Activated T-helper 1 cell treated with anti-CD3 and anti-CD28 coated beads, Interleukin-2, amount 50 U/mL, for 16 hours (primary cell): Measurements from ENCODE around the gene TTC23.

ENCODE experiments used
- DNase-seq, 2 donors: peaks; one replicate each; pipeline ENCODE4 v3.0.0-alpha.2; 2020; ENCODE audit warnings: low read depth in 1 of 2, low spot score in 1 of 2

Gene TTC23

DNA sequence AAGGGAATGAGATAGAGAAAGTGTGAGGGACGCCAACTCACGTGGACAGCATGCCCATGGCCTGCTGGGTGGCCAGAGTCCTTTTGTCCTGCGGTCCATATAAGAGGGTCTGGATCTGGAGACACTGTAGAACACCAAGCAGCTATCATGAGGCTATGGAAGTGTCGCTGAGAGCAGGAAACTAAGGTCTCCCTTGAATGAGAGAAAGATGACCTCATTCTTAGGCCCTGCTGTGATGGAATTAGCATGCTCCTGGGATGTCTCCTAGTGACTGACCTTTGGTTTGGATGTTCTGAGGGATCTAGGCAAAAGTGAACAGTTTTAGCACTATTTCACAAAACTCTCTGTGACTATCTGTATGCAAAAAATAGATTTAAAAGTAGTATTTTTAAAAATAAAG lies 110.1 kb downstream of the TTC23 start:
- DNase-seq, result no peak

DNA sequence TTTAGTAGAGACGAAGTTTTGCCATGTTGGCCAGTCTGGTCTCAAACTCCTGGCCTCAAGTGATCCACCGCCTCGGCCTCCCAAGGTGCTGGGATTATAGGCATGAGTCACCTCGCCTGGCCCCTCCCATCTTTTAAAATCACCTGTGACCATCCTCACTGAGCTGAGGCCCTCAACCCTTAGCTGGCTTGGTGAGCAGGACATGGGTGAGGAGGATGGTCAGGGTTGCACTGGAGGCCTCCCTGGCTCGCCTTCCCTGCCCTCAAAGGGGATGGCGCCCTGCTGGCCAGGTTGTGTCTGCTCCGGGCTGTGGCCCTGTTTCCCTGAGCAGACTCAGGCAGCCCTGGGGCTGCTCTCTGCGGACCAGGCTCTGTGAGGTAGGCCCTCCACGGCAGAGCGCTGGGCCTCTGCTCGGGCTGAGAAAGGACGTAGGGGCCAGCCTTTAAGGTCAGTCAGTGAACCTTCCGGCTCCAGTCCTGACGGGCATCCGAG lies 110.8 kb downstream of the TTC23 start:
- DNase-seq, result no peak

DNA sequence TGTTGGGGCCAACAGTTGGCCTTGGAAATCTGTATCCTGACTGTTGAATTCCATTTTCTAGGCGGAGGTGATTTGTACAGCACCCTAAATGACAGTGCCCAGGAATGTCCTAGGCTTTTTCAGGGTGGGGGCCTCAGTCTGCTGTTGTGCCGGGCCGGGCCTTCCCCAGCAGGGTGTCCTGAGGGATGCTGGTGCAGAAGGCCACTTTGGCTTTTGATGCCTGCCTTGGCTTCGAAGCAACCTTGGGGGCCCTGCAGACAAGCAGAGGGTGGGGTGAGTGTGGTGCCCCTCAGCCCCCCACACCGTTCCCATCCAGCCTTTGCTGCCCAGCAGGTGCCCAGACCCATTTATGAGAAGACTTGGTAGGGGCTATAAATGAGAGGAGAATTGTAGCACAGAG lies 111.5 kb downstream of the TTC23 start:
- DNase-seq, result no peak

DNA sequence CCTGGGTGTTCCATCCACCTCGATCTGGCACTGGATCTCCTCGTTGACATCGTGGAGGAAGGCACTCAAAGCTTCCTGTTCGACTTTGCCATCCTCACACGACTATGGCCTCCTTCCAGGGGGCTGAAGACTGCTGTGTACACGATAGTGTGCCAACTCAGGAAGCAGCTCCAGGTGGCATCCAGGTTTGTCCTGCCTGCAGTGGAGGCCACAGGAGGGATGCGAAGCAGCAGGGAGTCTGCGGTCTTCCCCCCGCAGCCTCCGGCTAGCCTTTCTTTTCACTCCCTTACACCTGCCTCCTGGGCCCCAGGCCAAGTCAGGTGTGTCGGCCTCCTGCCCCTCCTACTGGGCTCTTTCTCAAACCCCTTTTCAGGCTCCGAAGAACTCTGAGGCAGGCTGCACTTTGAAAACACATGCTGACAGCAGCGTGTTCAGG lies 112.3 kb downstream of the TTC23 start:
- no peak for DNase-seq

DNA sequence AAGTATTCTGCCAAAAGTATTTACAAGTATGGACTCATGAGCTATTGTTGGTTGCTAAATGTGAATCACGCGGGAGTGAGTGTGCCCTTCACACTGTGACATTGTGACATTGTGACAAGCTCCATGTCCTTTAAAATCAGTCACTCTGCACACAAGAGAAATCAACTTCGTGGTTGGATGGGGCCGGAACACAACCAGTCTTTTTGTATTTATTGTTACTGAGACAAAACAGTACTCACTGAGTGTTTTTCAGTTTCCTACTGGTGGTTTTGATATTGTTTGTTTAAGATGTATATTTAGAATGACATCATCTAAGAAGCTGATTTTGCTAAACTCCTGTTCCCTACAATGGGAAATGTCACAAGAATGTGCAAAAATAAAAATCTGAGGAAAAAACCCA lies 114.2 kb downstream of the TTC23 start:
- no peak for DNase-seq

DNA sequence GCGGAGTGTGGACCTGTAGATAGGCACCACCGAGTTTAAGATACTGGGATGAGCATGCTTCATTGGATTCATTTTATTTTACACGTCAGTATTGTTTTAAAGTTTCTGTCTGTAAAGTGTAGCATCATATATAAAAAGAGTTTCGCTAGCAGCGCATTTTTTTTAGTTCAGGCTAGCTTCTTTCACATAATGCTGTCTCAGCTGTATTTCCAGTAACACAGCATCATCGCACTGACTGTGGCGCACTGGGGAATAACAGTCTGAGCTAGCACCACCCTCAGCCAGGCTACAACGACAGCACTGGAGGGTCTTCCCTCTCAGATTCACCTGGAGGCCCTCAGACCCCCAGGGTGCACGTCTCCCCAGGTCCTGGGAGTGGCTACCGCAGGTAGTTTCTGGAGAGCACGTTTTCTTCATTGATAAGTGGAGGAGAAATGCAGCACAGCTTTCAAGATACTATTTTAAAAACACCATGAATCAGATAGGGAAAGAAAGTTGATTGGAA lies 115.0 kb downstream of the TTC23 start:
- DNase-seq, result no peak

DNA sequence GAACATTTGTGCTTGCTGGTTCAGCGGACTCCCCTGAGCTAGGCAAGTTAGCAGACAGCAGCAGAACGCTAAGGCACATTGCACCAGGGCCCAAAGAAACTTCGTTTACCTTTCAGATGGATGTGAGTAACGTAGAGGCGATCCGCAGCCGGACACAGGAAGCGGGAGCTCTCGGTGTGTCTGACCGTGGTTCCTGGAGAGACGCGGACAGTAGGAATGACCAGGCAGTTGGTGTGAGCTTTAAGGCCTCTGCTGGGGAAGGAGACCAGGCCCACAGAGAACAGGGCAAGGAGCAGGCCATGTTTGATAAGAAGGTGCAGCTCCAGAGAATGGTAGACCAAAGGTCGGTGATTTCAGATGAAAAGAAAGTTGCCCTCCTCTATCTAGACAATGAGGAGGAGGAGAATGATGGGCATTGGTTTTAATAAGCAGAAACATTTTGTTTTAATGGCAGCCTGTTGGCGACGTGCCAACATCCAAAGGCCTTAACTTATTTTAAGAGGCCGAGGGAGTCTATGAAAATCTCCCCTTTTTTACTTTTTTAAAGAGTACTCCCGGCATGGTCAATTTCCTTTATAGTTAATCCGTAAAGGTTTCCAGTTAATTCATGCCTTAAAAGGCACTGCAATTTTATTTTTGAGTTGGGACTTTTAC lies 116.6 kb downstream of the TTC23 start:
- no peak for DNase-seq

DNA sequence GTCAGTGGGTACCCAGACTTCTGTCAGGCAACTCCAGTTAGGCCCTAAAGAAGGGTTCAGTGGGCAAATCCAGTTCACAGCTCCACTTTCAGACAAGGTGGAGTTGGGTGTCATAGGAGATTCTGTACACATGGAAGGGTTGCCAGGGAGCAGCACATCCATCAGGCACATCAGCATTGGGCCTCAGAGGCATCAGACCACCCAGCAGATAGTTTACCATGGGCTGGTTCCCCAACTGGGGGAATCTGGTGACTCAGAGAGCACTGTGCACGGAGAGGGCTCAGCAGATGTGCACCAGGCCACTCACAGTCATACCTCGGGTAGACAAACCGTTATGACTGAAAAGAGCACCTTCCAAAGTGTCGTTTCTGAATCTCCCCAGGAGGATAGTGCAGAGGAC lies 117.3 kb downstream of the TTC23 start:
- DNase-seq, result no peak

DNA sequence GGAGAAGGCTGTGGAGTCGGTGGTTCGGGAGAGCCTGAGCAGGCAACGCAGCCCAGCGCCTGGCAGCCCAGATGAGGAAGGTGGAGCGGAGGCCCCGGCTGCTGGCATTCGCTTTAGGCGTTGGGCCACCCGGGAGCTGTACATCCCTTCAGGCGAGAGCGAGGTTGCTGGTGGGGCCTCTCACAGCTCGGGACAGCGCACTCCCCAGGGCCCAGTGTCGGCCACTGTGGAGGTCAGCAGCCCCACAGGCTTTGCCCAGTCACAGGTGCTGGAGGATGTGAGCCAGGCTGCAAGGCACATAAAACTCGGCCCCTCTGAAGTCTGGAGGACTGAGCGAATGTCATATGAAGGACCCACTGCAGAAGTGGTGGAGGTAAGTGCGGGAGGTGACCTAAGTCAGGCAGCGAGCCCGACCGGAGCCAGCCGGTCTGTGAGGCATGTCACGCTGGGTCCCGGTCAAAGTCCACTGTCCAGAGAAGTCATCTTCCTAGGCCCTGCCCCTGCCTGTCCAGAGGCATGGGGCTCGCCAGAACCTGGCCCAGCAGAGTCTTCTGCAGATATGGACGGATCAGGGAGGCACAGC lies 117.8 kb downstream of the TTC23 start:
- no peak for DNase-seq

DNA sequence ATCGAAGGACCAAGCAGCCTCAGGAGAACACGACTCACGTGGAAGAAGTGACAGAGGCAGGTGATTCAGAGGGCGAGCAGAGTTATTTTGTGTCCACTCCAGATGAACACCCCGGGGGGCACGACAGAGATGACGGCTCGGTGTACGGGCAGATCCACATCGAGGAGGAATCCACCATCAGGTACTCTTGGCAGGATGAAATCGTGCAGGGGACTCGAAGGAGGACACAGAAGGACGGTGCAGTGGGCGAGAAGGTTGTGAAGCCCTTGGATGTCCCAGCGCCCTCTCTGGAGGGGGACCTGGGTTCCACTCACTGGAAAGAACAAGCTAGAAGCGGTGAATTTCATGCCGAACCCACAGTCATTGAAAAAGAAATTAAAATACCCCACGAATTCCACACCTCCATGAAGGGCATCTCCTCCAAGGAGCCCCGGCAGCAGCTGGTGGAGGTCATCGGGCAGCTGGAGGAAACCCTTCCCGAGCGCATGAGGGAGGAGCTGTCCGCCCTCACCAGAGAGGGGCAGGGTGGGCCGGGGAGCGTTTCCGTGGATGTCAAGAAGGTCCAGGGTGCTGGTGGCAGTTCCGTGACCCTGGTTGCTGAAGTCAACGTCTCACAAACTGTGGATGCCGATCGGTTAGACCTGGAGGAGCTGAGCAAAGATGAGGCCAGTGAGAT lies 118.5 kb downstream of the TTC23 start:
- DNase-seq, result no peak

DNA sequence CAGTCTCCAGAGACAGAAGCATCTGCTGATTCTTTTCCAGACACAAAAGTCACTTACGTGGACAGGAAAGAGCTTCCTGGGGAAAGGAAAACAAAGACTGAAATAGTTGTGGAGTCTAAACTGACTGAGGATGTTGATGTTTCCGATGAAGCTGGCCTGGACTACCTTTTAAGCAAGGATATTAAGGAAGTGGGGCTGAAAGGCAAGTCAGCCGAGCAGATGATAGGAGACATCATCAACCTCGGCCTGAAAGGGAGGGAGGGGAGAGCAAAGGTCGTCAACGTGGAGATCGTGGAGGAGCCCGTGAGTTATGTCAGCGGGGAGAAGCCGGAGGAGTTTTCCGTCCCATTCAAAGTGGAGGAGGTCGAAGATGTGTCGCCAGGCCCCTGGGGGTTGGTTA lies 119.1 kb downstream of the TTC23 start:
- DNase-seq, result no peak

DNA sequence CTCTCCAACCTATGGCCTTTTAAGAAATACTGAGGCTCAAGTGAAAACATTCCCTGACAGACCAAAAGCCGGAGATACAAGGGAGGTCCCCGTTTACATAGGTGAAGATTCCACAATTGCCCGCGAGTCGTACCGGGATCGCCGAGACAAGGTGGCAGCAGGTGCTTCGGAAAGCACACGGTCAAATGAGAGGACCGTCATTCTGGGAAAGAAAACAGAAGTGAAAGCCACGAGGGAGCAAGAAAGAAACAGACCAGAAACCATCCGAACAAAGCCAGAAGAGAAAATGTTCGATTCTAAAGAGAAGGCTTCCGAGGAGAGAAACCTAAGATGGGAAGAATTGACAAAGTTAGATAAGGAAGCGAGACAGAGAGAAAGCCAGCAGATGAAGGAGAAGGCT lies 119.7 kb downstream of the TTC23 start:
- DNase-seq, result no peak

DNA sequence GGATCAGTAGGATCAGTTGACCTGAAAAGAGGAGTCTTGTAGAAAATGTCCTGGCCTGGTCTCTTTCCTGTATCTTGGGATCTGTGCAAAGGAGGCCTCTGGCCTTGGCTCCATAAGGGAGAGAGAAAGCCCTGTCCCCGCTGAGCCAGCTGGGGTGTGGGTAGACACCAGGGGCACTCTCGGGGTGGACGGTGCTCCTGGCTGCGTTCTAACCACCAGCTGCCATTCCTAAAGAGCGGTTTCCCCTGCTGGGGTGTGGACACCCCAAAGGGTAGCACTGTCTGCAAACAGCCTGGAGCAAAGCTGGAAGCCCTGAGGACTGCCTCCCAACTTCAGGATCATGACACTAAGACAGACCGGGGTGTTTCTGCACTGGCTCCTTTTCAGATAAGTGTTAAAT lies 121.0 kb downstream of the TTC23 start:
- no peak for DNase-seq

DNA sequence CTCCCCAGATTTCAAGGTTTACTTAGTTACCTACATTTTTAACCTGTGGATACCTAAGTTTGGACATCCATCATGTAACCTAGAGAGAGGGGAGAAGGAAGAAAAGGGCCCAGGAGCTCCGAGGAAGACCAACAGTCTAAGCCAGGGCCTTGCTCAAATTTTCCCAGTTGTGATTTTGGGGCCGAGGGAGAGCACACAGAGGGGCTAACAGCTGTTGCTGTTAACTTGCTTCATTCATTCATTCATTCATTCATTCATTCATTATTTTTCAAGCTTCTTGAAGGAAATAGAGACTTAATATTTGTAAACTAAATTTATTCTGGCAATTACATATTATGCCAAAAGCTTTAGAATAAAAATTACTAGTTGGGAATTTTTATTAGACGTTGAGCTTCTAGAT lies 121.6 kb downstream of the TTC23 start:
- no peak for DNase-seq

DNA sequence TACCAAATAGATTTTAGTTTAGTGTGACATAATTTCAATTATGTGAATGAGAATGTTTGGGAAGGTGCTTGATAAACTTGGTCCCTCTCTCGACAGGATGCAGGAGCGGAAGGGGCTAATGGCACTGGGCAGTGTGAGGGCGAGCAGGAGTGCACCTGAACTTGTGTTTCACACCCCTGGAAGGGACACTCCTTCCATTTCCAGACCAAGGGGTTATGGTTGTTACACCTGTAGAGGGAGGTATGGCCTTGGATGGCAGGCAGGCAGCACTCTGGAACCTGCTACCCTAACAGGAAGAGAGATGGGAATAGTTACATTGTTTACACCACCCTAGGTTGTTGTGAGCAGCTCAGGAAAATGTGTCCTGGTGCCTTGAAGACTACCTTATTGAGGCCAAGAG lies 122.5 kb downstream of the TTC23 start:
- no peak for DNase-seq

DNA sequence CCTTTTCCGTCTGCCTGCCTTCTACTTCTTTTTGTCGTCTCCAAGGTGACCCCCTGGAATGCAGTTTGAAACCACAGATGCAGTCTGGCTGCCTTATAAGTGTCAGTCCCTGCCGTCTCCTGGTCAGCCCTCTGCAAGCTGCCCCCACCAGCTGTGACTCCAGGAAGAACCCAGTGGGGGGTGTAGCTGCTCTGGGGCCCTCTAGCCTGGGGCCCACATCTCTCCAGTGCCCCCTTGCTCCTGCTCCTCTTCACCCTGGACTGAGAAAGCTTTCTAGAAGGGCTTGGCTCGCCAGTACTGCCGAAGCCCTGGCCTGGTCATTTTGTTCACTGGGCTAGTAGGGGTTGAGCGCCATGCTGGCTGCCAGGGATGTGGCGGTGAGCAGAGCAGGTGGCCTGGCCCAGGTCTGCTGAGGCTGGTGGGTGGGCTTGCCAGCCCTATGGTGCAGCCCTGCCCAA lies 123.2 kb downstream of the TTC23 start:
- DNase-seq, result no peak

DNA sequence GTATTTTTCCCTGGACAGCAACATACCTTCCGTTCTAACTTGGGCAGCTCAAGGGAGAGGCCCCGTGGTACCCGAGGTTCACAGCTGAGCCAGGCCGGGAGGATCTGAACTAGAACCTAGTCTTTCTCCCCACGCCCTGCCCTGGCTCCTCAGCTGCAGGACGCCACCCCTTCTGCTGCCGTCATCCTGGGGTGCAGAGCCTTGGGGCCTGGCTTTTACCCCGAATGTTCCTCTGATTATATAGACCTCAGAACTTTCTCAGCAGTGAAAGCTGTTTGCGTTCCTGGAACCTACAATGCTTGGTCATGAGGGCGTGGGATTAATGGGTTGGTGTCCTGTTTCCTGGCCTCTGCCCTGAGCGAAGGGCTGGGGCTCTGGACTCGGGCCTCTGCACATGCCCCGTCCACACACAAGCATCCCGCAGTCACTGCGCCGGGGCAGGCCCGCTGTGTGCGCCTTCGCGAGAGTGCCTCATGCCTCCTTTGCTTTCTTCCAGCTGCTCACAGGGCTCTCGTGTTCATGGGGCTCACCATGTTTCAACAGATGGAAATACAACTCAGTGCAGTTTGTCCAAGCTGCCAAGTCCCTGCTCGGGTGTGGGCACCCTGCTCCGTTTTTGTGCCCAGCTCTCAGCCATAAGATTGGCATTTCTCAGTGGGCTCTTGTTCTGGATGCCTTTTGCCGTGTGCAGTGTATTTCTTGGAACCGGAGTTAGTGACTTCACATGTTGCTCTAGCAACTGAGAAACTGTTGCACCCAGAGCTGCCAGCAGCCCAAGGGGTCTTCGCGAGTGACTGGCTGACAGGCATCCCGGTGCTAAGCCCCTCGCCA lies 124.1 kb downstream of the TTC23 start:
- no peak for DNase-seq

DNA sequence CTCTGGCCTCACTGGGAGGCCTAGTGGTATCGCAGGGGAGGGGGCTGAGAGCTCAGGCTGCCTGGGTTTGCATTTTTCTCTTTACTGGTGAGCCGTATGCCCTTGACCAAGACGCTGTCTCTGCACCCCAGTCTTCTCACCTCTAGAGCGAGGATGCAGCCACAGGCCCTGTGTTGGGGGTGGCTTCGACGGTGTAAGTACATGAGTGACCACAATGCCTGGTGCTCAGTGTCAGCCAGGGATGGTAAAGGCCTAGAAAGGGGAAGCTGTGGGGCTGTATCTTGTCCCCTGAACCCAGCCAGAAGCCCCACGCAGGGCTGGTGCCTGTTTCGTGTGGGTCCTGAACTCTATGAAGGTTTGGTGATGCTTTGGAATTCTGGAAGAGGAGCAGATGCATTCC lies 124.7 kb downstream of the TTC23 start:
- DNase-seq, result no peak

DNA sequence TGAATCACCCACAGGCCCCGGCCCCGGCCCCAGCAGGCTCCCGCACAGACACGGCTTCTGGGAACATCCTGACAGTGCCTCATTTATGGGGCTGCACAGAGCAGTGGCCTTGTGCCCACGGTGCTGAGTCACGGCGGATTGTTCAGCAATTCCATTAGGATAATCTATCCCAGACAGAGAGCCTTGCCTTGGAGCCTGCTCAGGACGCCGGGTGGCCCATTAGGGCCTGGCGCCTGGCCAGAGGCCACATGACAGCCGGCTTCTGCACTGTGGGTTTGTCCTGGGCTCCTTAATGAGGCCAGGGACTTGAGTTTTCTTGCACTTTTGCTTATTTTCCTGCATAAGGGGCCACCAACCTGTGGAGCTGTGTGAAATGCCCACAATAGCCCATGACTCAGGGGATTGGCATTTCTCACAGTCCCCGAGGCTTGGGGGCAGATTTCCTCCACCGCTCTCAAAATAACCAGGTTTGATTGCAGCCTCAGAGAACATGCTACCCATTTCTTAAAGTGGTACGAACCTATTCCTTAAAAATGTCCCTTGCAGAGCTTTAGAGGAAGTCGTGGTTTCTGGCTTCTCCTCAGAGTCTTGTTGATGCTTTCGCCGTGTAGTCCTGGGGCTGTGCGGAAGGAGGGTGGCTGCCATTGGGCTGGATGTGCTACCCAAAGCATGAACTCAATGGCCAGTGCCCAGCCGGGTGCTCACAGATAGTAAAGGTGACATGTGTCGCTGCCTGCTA lies 125.5 kb downstream of the TTC23 start:
- no peak for DNase-seq

DNA sequence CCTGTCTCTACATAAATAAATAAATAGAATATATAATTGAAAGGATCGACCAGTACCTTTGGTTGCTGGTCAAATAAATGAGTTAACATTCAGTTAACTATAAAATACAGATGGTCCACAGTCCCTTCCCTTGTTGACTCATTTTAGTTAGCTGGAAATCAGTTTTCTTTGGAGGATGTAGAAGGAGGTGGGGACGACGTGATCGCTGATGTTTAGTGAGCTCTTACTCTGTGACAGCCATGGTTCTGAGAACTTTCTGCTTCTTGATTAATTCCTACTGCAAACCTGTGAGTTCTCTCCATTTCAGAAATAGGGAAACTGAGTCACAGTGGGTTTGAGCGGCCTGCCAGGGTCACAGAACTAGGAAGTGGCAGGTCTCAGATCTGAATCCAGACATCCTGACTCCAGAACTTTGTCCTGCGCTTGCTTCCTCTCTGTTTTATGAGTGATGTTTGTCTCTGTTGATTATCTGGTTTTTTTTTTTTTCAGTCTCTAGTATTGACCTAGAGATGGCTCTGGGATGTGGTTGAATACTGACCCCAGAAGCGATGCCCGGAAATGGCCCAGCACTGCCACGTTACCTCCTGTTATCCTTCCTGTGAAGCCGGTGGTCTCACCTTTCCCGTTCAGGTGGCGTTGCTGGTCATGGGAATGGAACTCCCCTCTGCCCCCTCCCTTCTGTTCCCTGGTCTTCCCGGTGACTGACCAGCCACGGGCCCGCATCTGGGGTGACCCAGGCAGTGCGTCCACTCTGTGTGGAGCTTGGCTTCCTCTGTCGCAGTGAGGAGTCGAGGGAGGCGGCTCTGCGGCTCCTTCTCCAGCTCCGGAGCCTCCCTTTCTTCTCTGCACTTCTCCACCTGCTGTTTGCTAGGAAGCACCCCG lies 126.3 kb downstream of the TTC23 start:
- no peak for DNase-seq
